Stomach (tissue), 4 donors: ENCODE results near the gene TXLNB.

ENCODE experiments used
- CTCF ChIP-seq, 7 experiments: fragments of 450-650 bp in 4 of 7; fragments of 200-600 bp in 3 of 7; sonication (generic) in 3 of 7; IDR thresholded peaks; one replicate each; pipeline ENCODE4 v1.5.1; 2016 to 2019; ENCODE audit warnings: antibody characterized with exemption in 7 of 7, control low read depth in 2 of 7, mild to moderate bottlenecking in 1 of 7
- POLR2A ChIP-seq, 4 donors: fragments of 450-650 bp; IDR thresholded peaks; one replicate each; pipeline ENCODE4 v1.6.1; 2016; ENCODE audit warnings: antibody characterized with exemption in 4 of 4, control low read depth in 2 of 4, mild to moderate bottlenecking in 1 of 4, moderate library complexity in 1 of 4

- TF ChIP-seq POLR2A (IDR thresholded peaks at IDR 0.05), result no peak
- TF ChIP-seq CTCF (IDR thresholded peaks at IDR 0.05), result no peak
These were observed 72.1 kb downstream of the TXLNB start for GRCh38 chr6:139219746-139220145.
